SKM-1 (cell line): ENCODE results near the gene MED22.
"Not testable (repeated sequence)": the region's sequence is repeated elsewhere in the genome, so short reads cannot be mapped to it uniquely, and the experiment has no call there.

ENCODE experiments used
- DNase-seq: peaks from one replicate; lab custom pipeline; 2025; ENCODE audit not compliant: unreplicated experiment; lab: John Stamatoyannopoulos, UW

The MED22 gene

DNA sequence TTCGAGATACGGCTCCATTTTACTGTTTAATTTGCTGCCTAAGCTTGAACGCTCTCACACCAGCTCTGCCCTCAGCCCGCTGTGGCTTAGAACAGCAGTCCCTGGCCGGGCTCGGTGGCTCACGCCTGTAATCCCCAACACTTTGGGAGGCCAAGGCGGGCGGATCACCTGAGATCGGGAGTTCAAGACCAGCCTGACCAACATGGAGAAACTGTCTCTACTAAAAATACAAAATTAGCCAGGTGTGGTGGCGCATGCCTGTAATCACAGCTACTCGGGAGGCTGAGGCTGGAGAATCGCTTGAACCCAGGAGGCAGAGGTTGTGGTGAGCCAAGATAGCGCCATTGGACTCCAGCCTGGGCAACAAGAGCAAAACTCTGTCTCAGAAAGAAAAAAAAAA, 29.3 kb upstream of the MED22 start:
- DNase-seq: not testable (repeated sequence)

GRCh38 chr9:133375724-133376654, 28.1 kb upstream of the MED22 start, which contains the start of the genes STKLD1 and SURF4:
Gene STKLD1, plus strand, starts transcription at chr9:133376366. Its CDS starts 108 bp downstream, at chr9:133376474.
Gene SURF4, minus strand, starts transcription at chr9:133376060. Its CDS starts 91 bp downstream, at chr9:133375969.
- peak; percentile 65 for DNase-seq

- DNase-seq: no peak
Observed at GRCh38 chr9:133375116-133375723, 27.3 kb upstream of the MED22 start.

DNA sequence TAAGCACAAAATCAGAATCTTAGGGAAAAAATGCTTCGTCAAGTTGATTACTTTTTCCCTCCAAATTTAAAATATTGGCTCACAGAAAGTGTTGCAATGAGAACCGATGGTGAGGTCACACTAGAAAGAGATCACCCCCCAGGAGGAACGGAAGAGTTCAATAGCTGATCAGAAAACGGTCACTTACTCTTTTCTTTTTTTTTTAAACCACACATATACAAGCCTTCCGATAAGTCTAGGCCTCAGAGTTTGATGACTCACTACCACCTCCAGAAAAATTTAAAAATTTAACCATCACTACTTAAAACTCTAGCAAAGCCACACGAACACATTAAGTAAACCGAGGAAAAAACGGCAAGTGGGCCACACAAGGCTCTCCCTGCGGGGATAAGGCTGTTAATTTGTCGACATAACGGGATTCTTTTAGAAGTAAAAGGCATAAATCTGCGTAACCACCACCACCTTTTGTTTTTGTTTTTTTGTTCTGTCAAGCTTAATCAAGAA, 26.7 kb upstream of the MED22 start:
- peak; percentile 37 for DNase-seq

DNA sequence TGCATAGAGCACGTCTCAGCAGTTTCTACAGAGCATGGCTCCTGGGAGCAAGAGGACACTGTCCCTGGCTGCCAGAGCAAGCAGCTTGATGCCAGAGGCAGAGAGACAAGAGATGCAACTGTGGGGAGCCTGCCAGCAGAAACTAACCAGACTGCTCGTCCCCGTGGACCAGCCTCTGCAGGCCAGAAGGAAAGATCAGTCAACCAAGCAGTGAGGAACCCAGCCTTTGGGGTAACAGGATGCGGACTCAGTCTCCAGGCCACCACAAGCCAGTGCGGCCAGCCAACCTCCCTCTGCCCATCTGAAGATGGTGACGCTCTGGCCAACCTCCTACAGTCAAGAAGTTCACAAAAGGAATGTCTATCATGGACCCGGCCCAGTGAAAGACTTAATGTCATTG, 24.2 kb upstream of the MED22 start:
- no peak for DNase-seq

DNA sequence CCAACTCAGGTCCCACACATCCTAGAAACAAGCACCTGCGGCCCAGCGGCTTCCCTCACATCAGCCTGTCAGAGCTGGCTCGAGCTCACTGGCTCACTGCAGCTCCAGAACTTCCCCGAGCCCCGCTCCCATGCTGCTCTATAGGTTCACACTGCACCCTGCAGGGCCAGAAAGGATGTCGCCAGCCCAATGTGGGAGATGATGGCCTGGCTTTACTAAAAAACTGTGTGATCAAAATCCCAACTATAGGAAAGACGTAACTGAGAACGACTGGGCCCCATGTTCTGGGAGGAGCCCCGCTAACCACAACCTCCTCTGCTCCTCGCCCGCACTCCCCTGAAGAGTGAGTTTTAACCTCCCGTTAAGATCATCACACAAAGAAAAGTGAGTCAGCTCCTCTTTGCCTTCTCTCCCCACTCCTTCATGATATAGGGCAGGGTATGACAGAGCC, 23.4 kb upstream of the MED22 start:
- no peak for DNase-seq

GRCh38 chr9:133370685-133371084, 22.8 kb upstream of the MED22 start:
- DNase-seq: no peak

- no peak for DNase-seq
Observed at GRCh38 chr9:133369933-133370332, 22.0 kb upstream of the MED22 start.

- DNase-seq: no peak
Observed at GRCh38 chr9:133369422-133369821, 21.5 kb upstream of the MED22 start.

DNA sequence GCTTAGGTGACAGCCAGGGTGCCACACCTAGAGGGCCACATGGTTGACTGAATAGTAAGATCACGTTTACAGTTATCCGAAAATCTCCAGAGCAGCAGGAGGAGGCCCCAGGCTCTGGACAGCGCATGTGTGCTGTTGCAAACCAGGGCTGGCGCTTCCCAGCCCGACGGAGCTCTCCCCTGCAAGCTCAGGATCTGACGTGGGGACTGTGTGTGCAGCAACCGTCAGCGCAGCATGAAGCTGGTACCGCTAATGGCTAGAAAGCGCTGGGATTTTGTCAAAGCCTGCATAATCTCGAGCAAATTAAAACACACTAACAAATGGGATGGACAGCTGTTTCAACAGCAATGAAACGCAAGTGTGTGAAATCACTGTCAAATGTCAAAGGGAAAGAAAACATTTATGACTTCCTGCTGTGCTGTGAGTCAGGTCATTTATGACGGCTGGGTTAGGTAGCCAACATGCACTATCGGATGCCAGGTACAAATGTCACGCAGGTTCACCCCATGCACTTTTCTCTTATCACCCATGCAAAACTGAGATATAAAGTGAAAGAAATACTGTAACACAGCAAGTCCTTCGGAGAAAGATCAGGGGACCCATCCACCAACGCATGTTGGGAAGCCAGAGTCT, 20.4 kb upstream of the MED22 start:
- no peak for DNase-seq

DNA sequence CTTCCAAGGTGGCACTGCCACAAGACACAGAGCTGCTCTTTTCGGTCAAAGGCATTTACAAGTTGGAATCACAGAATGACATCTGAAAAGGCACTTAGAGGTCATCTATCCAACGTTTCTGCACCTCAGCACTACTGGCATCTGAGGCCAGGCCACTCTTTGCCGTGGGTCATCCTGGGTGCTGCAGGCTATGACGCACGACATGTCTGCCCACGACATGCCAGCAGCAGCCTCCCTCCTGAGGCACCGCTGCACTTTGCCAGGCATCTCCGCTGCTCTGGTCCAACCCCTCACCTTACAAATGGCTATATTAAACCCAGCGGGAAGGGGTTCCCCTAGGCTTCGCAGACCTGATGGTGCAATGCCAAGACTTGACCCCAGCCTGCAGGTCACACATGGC, 19.8 kb upstream of the MED22 start:
- no peak for DNase-seq

DNA sequence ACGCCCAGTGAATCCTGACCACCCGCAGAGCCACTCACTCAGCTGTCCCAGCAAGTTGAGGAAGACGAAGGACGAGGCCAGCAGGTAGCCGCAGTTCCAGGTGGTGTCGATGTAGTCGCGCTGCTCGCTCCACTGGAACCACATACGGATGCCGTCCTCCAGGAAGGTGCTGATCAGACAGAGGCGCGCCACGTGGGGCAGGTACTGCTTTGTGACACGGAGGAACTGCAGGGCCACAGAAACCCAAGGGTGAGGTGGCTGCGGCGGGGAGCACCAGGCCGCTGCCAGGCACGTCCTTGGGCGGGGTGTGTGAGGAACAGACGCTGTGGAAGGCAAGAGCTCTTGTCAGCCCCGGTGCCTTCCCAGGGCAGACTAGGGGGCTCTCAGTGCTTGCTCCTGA, 19.3 kb upstream of the MED22 start:
- DNase-seq: no peak

DNA sequence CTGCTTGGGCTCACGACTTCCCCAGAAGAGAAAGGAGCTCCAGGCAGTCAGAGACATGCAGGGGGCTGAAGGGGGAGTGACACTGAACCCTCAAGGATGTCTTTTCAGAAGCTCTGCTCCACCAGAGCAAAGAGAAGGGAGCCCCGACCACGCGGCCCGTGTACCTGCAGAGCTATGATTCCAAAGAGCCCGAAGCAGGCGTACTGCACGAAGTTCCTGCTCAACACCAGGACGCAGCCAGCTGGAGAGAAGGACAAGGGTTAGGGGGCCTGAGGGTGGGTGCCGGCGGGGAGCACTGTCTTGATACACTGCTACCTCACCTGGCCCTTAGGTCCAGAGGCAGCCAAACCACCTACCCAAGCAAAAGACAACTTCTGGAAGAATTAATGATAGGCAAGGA, 18.5 kb upstream of the MED22 start:
- DNase-seq: no peak

DNA sequence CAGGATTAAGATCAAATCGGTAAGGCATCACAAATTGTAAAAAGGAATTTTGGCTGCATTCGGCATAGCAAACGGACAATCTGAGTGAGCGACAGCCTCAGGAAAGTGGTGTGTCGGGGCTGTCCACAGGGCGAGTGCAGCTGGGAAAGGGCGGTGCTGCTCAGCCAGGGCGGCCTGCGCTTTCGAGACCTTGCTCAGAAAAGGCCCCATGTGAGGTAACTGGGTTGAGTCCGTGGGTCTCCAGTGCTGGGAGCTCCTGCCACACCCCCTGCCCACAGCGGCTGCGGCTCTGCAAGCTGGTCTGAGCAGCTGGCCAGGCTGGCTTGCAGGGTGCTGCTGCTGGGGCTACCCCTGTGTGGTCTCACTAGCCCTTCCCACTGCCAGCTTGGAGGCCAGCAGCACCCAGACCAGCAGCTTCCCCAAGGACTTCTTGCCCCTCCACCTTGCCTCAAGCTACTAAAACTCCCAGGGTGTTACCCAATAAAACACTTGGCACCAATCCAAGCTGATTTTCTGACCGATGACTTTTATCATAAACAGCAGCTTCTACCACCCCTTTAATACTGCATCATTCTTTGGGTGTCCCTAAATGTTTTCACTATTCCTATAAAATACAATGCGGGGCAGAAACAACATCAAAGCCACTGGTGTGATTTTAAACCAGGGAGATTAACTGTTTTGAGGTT, 14.6 kb upstream of the MED22 start:
- DNase-seq: no peak

- no peak for DNase-seq
Observed at GRCh38 chr9:133361507-133362092, 13.7 kb upstream of the MED22 start.

GRCh38 chr9:133360400-133361393, 12.8 kb upstream of the MED22 start:
- no peak for DNase-seq

DNA sequence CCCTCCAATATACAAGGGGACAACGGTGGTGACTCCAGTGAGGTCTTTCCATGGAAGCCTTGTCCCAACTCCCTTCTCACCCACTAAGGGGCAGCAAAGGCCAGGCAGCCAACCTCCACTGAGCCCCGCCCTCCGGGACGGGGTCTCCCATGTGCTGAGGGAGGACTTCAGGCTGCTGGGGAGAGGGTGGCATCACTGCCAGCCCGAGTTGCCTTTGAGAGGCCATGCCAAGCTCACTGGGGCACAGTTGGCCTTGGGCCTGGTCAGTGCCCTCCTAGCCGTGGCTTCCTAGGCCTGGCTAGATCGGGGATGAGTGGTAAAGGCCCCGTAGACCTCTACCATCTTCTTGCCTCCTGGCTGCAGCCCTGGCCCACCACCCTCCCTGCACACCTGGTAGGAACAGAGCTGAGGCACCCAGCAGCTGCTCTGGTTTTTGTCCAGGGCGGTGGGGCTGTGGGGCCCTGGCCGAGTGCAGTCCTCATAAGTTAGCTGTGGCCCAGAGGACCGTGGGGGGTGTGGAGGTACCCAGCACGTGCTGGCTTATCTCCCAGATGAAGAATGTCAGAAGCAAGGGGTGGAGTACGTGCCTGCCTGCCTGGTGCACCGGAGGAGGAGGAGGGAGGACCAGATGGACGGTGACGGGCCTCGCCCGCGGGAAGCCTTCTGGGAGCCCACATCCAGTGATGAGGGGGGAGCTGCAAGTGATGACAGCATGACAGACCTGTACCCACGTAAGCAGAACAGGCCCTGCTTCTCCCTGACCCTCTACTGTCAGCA, 11.7 kb upstream of the MED22 start:
- no peak for DNase-seq

GRCh38 chr9:133357656-133358055, 9.7 kb upstream of the MED22 start:
- DNase-seq: no peak
